SK-N-SH (cell line): Measurements from ENCODE around the gene SERPINB10. TPM values are rescaled to one million over a fixed set of nuclear protein-coding genes. Genes with fewer than 3 reads are reported as not detected.

ENCODE experiments used
- CTCF ChIA-PET: fragments of 300-600, 350-600 bp; formaldehyde crosslinking; extraction: SDS; loops from one replicate; lab custom pipeline; 2021; lab: Yijun Ruan, JAX
- POLR2A ChIA-PET: fragments of 350-600 bp; sonication (Branson Sonifier 250); formaldehyde crosslinking; extraction: SDS; loops from one replicate; lab custom pipeline; 2020; ENCODE audit warnings: antibody characterized with exemption, inconsistent platforms; lab: Yijun Ruan, JAX
- DNase-seq: peaks from one replicate; pipeline ENCODE4 v3.0.0; 2012
- H2AFZ ChIP-seq: fragments of 200-600 bp; sonication (generic); 2 replicates; pipeline ENCODE4 v1.8.1; 2016; ENCODE audit warnings: antibody characterized with exemption, mild to moderate bottlenecking, low read depth
- H3F3A ChIP-seq: fragments of 200-600 bp; sonication (generic); replicated peaks from 2 replicates; pipeline ENCODE3; 2016; ENCODE audit warnings: antibody characterized with exemption, mild to moderate bottlenecking; ENCODE audit not compliant: insufficient read depth
- H3K27ac ChIP-seq, 2 experiments: fragments of 200-500 bp in 1 of 2; fragments of 200-600 bp in 1 of 2; sonication (Bioruptor generic) in 1 of 2; sonication (generic), shearing (Covaris generic) in 1 of 2; 2 replicates each; pipeline versions ENCODE4 v1.5.1 to v1.6.1; 2014 to 2016; ENCODE audit warnings: low read depth in 2 of 2, inconsistent platforms in 1 of 2, low read length in 1 of 2, mild to moderate bottlenecking in 1 of 2, mixed read lengths in 1 of 2
- H3K27me3 ChIP-seq: fragments of 200-600 bp; sonication (generic), shearing (Covaris generic); 2 replicates; pipeline ENCODE4 v1.6.1; 2016; ENCODE audit warnings: mixed run types; ENCODE audit not compliant: insufficient read depth
- H3K36me3 ChIP-seq, 2 experiments: fragments of 200-500 bp in 1 of 2; fragments of 200-600 bp in 1 of 2; sonication (Bioruptor generic) in 1 of 2; sonication (generic) in 1 of 2; replicated peaks in 1 of 2; 2 replicates each; pipeline versions ENCODE3 to v1.5.1; 2014 to 2016; ENCODE audit warnings: low read length in 1 of 2, mild to moderate bottlenecking in 1 of 2; ENCODE audit not compliant: insufficient read depth in 2 of 2, control insufficient read depth in 1 of 2
- H3K4me1 ChIP-seq, 2 experiments: fragments of 200-500 bp in 1 of 2; fragments of 200-600 bp in 1 of 2; sonication (Bioruptor generic) in 1 of 2; sonication (generic), shearing (Covaris generic) in 1 of 2; 2 replicates each; pipeline versions ENCODE4 v1.5.1 to v1.6.1; 2014 to 2016; ENCODE audit warnings: low read depth in 1 of 2, low read length in 1 of 2, mixed run types in 1 of 2; ENCODE audit not compliant: insufficient read depth in 2 of 2, control insufficient read depth in 1 of 2
- H3K4me2 ChIP-seq: fragments of 200-600 bp; sonication (generic), shearing (Covaris generic); 2 replicates; pipeline ENCODE4 v1.6.1; 2017; ENCODE audit warnings: mixed run types
- H3K4me3 ChIP-seq, 2 experiments: fragments of 200-500 bp in 1 of 2; fragments of 200-600 bp in 1 of 2; sonication (Bioruptor generic) in 1 of 2; sonication (generic), shearing (Covaris generic) in 1 of 2; 2 replicates each; pipeline versions ENCODE4 v1.5.1 to v1.8.1; 2014 to 2016; ENCODE audit warnings: low read depth in 2 of 2, inconsistent platforms in 1 of 2, low read length in 1 of 2, mild to moderate bottlenecking in 1 of 2, mixed read lengths in 1 of 2, moderate library complexity in 1 of 2
- H3K79me2 ChIP-seq: fragments of 200-600 bp; sonication (generic); 2 replicates; pipeline ENCODE4 v1.8.1; 2017; ENCODE audit warnings: mild to moderate bottlenecking; ENCODE audit not compliant: insufficient read depth
- H3K9ac ChIP-seq: fragments of 200-600 bp; sonication (generic); 2 replicates; pipeline ENCODE4 v1.6.1; 2017; ENCODE audit warnings: mixed run types
- H3K9me2 ChIP-seq: fragments of 200-600 bp; sonication (generic); 2 replicates; pipeline ENCODE4 v1.6.1; 2017; ENCODE audit warnings: mixed run types
- H3K9me3 ChIP-seq: fragments of 200-600 bp; sonication (generic); 2 replicates; pipeline ENCODE4 v1.6.1; 2017; ENCODE audit warnings: mixed run types, mild to moderate bottlenecking, moderate library complexity
- H4K20me1 ChIP-seq: fragments of 200-600 bp; sonication (generic); 2 replicates; pipeline ENCODE4 v1.6.1; 2017; ENCODE audit warnings: mild to moderate bottlenecking, mixed run types; ENCODE audit not compliant: insufficient read depth
- EP300 ChIP-seq, 2 experiments: IDR thresholded peaks; 2 replicates each; pipeline versions ENCODE4 v1.4.0 to v1.6.1; 2012; ENCODE audit warnings: borderline replicate concordance in 1 of 2, low read depth in 1 of 2, low read length in 1 of 2
- EZH2phosphoT487 ChIP-seq: fragments of 200-600 bp; sonication (generic); IDR thresholded peaks from 2 replicates; pipeline ENCODE4 v1.6.1; 2017; ENCODE audit warnings: low read depth, mixed run types, mild to moderate bottlenecking, antibody characterized with exemption, moderate library complexity, borderline replicate concordance
- GATA2 ChIP-seq: sonication (generic); formaldehyde crosslinking; IDR thresholded peaks from 2 replicates; pipeline ENCODE4 v1.5.0; 2020; ENCODE audit warnings: mild to moderate bottlenecking, missing genetic modification reagents
- JUND ChIP-seq: IDR thresholded peaks from 2 replicates; pipeline ENCODE4 v1.4.0; 2012
- MAX ChIP-seq: IDR thresholded peaks from 2 replicates; pipeline ENCODE4 v1.4.0; 2012; ENCODE audit warnings: low read depth
- NFIC ChIP-seq: IDR thresholded peaks from 2 replicates; pipeline ENCODE4 v1.4.0; 2012; ENCODE audit warnings: borderline replicate concordance
- NRF1 ChIP-seq: IDR thresholded peaks from 2 replicates; pipeline ENCODE4 v1.6.1; 2012; ENCODE audit warnings: low read depth, mild to moderate bottlenecking, low read length
- POLR2AphosphoS5 ChIP-seq: IDR thresholded peaks from 2 replicates; pipeline ENCODE4 v1.6.1; 2012; ENCODE audit warnings: low read depth, low read length
- SMC3 ChIP-seq: IDR thresholded peaks from 2 replicates; pipeline ENCODE4 v1.6.1; 2012; ENCODE audit warnings: low read depth, low read length, improper control_type of control experiment
- TAF1 ChIP-seq: IDR thresholded peaks from 2 replicates; pipeline ENCODE4 v1.6.1; 2012; ENCODE audit warnings: low read depth, mild to moderate bottlenecking, low read length, moderate library complexity, borderline replicate concordance
- TCF12 ChIP-seq: IDR thresholded peaks from 2 replicates; pipeline ENCODE4 v1.4.0; 2012
- WGBS: methylation state at CpG from one replicate; pipeline ENCODE4 v1.1.6; 2017; ENCODE audit warnings: low lambda C conversion rate; 5-methylcytosine and 5-hydroxymethylcytosine counted together
- polyA plus RNA-seq, 3 experiments: library from polyadenylated mRNA; depleted of rRNA; stranded (reverse); fragments of >200 nt; gene quantifications; 2 replicates each; pipeline ENCODE4 v1.2.3, GENCODE V29; 2012
- TF ChIP-seq, protein P1 (sequence below): fragments of 150-350 bp; IDR thresholded peaks from 2 replicates; pipeline ENCODE4 v1.6.1; 2016; ENCODE audit warnings: mild to moderate bottlenecking, low read depth, low read length
- TF ChIP-seq, protein P2 (sequence below): IDR thresholded peaks from 2 replicates; pipeline ENCODE4 v1.4.0; 2012; ENCODE audit warnings: low read depth, borderline replicate concordance
- TF ChIP-seq, protein P3 (sequence below): IDR thresholded peaks from 2 replicates; pipeline ENCODE4 v1.4.0; 2012; ENCODE audit warnings: low read depth, borderline replicate concordance

SERPINB10 gene
- polyA plus RNA-seq, 1 of the 3 experiments (the other 2 are of a cell fraction): 0.10 TPM

DNA sequence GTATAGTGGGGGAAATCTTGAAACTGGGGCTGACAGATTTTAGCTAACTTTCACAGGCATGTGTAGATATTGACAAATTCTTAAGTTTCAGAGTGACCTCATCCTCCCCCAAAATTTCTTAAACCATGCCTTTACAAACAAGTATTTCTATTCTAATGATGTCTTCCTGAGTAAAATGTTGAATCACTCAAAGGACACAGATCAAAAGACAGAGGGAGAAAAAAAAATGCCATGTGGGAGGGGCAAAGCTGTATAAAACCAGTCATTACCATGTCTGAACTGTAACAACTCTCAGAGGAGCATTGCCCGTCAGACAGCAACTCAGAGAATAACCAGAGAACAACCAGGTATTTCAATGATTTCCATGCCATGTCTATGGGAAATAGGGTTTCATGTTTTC, 20.3 kb upstream of the SERPINB10 start, which contains the start of gene SERPINB2:
Gene SERPINB2 (plus strand): TSS at position 282 of the 400 bp plus-strand sequence. CDS start 3,740 bp downstream, outside the sequence.
- no peaks in the 10 kb centered on the region for H3K79me2 ChIP-seq
- ChIA-PET POLR2A (no interaction called here), CTCF (interaction anchor here (1.2 to 1.5 kb wide), 3 partner anchors 49 to 369 kb away, joined by 4 to 8 read pairs (median 6); no protein-coding TSS in a partner anchor)
- no peak within 1 kb of the TSS for H3K27ac ChIP-seq
- H3K27me3 ChIP-seq: peaks cover 11% of the 10 kb centered on the region; the same call in 1 of the 2 replicates
- H3K9me2 ChIP-seq: no peaks in the 10 kb centered on the region
- 23% methylated on average over 1 of the region's 1 CpG for WGBS
- H3K9ac ChIP-seq: no peak within 1 kb of the TSS
- TF ChIP-seq MAX: no peak
- TF ChIP-seq EZH2phosphoT487: no peak
- TF ChIP-seq POLR2AphosphoS5: no peak
- TF ChIP-seq, protein P1, sequence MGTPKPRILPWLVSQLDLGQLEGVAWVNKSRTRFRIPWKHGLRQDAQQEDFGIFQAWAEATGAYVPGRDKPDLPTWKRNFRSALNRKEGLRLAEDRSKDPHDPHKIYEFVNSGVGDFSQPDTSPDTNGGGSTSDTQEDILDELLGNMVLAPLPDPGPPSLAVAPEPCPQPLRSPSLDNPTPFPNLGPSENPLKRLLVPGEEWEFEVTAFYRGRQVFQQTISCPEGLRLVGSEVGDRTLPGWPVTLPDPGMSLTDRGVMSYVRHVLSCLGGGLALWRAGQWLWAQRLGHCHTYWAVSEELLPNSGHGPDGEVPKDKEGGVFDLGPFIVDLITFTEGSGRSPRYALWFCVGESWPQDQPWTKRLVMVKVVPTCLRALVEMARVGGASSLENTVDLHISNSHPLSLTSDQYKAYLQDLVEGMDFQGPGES: no peak
- TF ChIP-seq, protein P2, sequence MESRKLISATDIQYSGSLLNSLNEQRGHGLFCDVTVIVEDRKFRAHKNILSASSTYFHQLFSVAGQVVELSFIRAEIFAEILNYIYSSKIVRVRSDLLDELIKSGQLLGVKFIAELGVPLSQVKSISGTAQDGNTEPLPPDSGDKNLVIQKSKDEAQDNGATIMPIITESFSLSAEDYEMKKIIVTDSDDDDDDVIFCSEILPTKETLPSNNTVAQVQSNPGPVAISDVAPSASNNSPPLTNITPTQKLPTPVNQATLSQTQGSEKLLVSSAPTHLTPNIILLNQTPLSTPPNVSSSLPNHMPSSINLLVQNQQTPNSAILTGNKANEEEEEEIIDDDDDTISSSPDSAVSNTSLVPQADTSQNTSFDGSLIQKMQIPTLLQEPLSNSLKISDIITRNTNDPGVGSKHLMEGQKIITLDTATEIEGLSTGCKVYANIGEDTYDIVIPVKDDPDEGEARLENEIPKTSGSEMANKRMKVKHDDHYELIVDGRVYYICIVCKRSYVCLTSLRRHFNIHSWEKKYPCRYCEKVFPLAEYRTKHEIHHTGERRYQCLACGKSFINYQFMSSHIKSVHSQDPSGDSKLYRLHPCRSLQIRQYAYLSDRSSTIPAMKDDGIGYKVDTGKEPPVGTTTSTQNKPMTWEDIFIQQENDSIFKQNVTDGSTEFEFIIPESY: no peak
- TF ChIP-seq NFIC: no peak
- no peak for TF ChIP-seq EP300 (IDR thresholded peaks at IDR 0.05; ENCODE audit: borderline replicate concordance in 1 of 2, low read depth in 1 of 2, low read length in 1 of 2)
- TF ChIP-seq JUND: no peak
- TF ChIP-seq, protein P3, sequence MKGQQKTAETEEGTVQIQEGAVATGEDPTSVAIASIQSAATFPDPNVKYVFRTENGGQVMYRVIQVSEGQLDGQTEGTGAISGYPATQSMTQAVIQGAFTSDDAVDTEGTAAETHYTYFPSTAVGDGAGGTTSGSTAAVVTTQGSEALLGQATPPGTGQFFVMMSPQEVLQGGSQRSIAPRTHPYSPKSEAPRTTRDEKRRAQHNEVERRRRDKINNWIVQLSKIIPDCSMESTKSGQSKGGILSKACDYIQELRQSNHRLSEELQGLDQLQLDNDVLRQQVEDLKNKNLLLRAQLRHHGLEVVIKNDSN: no peak
- no peak for TF ChIP-seq SMC3
- no peak for TF ChIP-seq TAF1
- no peak for TF ChIP-seq NRF1
- TF ChIP-seq TCF12: no peak
- no peak for TF ChIP-seq GATA2 (CRISPR knock-in tag)
- H3K9me3 ChIP-seq: no peaks in the 10 kb centered on the region
- H3K4me2 ChIP-seq: no peak within 1 kb of the TSS
- H4K20me1 ChIP-seq: no peaks in the 10 kb centered on the region
- H2AFZ ChIP-seq: no peak within 1 kb of the TSS
- no peaks in the 10 kb centered on the region for H3K36me3 ChIP-seq
- no peaks in the 10 kb centered on the region; a peak in 2 of 4 replicates for H3K4me1 ChIP-seq
- no peak for DNase-seq
- H3K4me3 ChIP-seq: no peak within 1 kb of the TSS
- no peaks in the 10 kb centered on the region for H3F3A ChIP-seq
